ENCODE measurements around the gene TPK1.

- TF ChIP-seq CTCF (IDR thresholded peaks at IDR 0.05) (no peak), POLR2A (IDR thresholded peaks at IDR 0.05) (no peak), POLR2AphosphoS5 (IDR thresholded peaks at IDR 0.05) (no peak)
These were observed 73.0 kb downstream of the TPK1 start for GRCh38 chr7:144762853-144763252.
